Measurements from ENCODE around the gene SLC5A2. TPM values are rescaled to one million over a fixed set of nuclear protein-coding genes. Genes with fewer than 3 reads are reported as not detected.
"Not testable (repeated sequence)": the region's sequence is repeated elsewhere in the genome, so short reads cannot be mapped to it uniquely, and the experiment has no call there.

Gene SLC5A2
- total and polyA plus RNA-seq, 2 experiments from 2014 or later = 0.36 to 4.9 TPM

DNA sequence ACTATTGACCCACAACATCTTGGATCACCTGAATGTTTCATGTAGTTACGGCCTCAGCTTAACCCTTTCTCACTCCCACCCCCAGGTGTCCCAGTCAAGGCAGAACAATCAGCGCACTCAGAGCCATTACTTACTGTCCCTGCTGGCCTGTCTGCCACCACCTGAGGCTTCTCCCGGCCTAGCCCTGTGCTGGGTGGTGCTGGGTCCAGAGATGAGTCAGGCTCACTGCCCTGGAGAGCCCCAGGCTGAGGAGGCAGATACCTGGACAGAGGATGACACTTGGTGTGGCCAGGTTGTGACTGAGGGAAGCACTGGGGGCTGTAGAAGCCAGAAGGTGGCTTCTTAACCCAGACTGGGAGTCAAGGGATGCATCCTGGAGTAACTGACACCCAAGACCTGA lies 4.0 kb upstream of the SLC5A2 start:
- peaks cover 8% of the 10 kb centered on the region for H3K36me3 ChIP-seq
- H3K4me1 ChIP-seq (ENCODE audit: low read depth) = peaks cover 9% of the 10 kb centered on the region
- no peaks in the 10 kb centered on the region for H3K9me3 ChIP-seq (ENCODE audit: low read depth)
- DNase-seq (ENCODE audit: low read depth in 1 of 2, low spot score in 1 of 2) = no peak
- H3K27ac ChIP-seq = no peak overlapping the region
- no peak overlapping the region for H3K4me3 ChIP-seq
- H3K27me3 ChIP-seq = peaks cover 38% of the 10 kb centered on the region
- TF ChIP-seq, protein P1, sequence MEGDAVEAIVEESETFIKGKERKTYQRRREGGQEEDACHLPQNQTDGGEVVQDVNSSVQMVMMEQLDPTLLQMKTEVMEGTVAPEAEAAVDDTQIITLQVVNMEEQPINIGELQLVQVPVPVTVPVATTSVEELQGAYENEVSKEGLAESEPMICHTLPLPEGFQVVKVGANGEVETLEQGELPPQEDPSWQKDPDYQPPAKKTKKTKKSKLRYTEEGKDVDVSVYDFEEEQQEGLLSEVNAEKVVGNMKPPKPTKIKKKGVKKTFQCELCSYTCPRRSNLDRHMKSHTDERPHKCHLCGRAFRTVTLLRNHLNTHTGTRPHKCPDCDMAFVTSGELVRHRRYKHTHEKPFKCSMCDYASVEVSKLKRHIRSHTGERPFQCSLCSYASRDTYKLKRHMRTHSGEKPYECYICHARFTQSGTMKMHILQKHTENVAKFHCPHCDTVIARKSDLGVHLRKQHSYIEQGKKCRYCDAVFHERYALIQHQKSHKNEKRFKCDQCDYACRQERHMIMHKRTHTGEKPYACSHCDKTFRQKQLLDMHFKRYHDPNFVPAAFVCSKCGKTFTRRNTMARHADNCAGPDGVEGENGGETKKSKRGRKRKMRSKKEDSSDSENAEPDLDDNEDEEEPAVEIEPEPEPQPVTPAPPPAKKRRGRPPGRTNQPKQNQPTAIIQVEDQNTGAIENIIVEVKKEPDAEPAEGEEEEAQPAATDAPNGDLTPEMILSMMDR (IDR thresholded peaks at IDR 0.05; ENCODE audit: low read depth, low read length) = no peak

DNA sequence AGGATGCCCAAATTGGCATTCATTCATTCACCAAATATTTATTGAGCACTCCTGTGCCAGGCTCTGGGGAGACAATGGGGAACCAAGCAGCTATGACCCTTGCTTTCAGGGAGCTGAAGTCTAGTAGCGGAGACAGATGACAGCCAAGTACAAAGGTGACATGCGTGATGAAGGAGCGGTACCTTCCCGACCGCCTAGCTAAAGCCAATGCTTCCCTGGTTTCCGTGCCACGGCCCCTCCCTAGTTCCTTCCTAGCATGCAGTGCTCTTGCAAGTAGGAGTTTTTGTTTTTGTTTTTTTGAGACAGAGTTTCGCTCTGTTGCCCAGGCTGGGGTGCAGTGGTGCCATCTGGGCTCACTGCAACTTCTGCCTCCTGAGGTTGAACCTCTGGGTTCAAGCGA lies 3.2 kb upstream of the SLC5A2 start:
- Histone ChIP-seq H3K27me3 (peaks cover 33% of the 10 kb centered on the region), H3K27ac (no peak overlapping the region), H3K4me3 (no peak overlapping the region), H3K36me3 (peaks cover 2% of the 10 kb centered on the region), H3K4me1 (ENCODE audit: low read depth) (peaks cover 9% of the 10 kb centered on the region), H3K9me3 (ENCODE audit: low read depth) (no peaks in the 10 kb centered on the region)
- DNase-seq (ENCODE audit: low read depth in 1 of 2, low spot score in 1 of 2) = no peak
- TF ChIP-seq, protein P1 (IDR thresholded peaks at IDR 0.05; ENCODE audit: low read depth, low read length) = no peak

DNA sequence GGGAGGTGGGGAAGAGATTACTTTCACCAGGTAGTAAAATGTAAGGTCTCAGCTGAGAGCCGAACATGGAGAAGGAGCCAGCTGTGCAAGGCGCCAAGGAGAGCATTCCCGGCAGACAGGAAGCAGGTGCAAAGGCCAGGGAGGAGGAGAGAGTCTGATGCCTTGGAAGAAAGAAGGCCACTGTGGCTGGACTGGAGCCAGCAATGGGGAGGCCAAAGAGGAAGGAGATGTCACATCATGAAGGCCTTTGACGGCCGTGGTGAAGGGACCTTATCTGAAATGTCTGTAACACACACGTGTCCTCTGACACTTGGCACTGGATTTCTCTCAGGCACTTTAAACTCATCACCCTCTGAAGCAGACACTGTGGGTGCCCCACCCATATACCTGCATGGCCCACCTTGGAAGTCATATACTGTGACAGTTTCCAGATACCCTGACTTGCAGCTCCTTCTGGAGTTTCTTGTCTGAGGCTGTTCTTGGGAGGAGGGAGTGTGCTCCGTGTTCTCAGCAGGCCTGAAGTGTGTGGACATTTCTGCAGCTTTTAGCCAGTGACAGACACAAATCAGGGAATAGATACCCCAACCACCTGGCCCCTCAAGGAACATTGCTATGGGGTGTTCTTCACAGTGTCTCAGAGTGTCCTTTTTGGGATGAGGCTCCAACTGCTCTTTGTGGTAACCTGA lies 1.9 kb upstream of the SLC5A2 start:
- Histone ChIP-seq H3K9me3 (ENCODE audit: low read depth) (no peaks in the 10 kb centered on the region), H3K36me3 (no peaks in the 10 kb centered on the region), H3K4me1 (ENCODE audit: low read depth) (peaks cover 9% of the 10 kb centered on the region), H3K27me3 (peaks cover 33% of the 10 kb centered on the region), H3K27ac (no peak overlapping the region), H3K4me3 (no peak overlapping the region)
- TF ChIP-seq, protein P1 (IDR thresholded peaks at IDR 0.05; ENCODE audit: low read depth, low read length) = no peak
- peak in 1 of 2 donors; percentile 44 for DNase-seq (ENCODE audit: low read depth in 1 of 2, low spot score in 1 of 2)

DNA sequence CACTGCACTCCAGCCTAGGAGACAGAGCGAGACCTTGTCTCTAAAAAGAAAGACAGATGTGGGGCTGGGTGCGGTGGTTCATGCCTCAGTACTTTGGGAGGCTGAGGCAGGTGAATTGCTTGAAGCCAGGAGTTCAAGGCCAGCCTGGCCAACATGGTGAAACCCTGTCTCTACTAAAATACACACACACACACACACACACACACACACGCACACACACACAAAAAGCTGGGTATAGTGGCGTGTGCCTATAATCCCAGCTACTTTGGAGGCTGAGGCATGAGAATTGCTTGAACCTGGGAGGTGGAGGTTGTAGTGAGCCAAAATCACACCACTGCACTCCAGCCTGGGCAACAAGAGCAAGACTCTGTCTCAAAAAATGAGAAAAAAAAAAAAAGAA lies 1.1 kb downstream of the SLC5A2 start:
- H3K27me3 ChIP-seq = peaks cover 60% of the 10 kb centered on the region
- H3K4me1 ChIP-seq (ENCODE audit: low read depth); DNase-seq (ENCODE audit: low read depth in 1 of 2, low spot score in 1 of 2); H3K9me3 ChIP-seq (ENCODE audit: low read depth); H3K4me3 ChIP-seq; H3K36me3 ChIP-seq; H3K27ac ChIP-seq: not testable (repeated sequence)

DNA sequence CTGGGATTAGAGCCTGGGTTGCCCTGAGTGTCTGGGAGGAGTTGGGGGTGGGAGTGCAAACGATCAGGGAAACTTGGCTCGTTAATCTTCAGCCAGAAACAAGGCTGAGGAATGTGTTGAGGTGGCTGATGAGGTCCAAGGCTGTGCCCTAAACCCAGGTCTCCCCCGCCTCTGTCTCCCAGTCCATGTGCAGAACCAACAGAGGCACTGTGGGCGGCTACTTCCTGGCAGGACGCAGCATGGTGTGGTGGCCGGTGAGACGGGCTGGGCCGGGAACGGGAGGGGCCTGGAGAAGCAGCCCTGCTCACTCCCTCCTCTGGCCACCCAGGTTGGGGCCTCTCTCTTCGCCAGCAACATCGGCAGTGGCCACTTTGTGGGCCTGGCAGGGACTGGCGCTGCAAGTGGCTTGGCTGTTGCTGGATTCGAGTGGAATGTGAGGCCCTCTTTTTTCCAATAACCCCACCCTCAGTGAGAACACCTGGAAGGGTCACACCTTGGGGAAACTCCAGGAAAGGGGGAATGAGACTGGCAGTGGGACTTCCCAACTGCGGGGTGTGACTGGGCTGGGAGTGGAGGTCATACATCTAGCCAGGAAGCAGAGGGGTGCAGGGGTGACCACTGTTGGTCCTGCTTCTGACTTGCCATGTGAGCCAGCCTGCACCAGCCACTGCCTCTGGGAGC lies 1.7 kb downstream of the SLC5A2 start:
- TF ChIP-seq, protein P1 (IDR thresholded peaks at IDR 0.05; ENCODE audit: low read depth, low read length) = no peak
- peak in 1 of 2 donors; percentile 36 for DNase-seq (ENCODE audit: low read depth in 1 of 2, low spot score in 1 of 2)
- H3K4me3 ChIP-seq = no peak overlapping the region
- no peak overlapping the region for H3K27ac ChIP-seq
- peaks cover 60% of the 10 kb centered on the region for H3K27me3 ChIP-seq
- no peaks in the 10 kb centered on the region for H3K9me3 ChIP-seq (ENCODE audit: low read depth)
- no peaks in the 10 kb centered on the region for H3K4me1 ChIP-seq (ENCODE audit: low read depth)
- no peaks in the 10 kb centered on the region for H3K36me3 ChIP-seq

DNA sequence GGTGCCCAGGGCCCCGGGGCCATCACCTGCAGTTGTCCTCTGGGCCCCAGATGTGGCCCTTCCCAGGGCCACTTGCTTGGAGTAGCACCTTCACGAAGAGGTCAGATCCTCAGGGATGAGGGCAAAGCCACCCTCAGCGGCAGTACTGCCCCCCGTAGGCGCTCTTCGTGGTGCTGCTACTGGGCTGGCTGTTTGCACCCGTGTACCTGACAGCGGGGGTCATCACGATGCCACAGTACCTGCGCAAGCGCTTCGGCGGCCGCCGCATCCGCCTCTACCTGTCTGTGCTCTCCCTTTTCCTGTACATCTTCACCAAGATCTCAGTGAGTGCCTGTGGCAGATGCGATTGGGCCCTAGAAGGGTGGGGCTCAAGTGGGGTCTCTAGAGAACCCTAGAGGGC lies 2.6 kb downstream of the SLC5A2 start:
- TF ChIP-seq, protein P1 (IDR thresholded peaks at IDR 0.05; ENCODE audit: low read depth, low read length) = no peak
- Histone ChIP-seq H3K27ac (no peak overlapping the region), H3K4me1 (ENCODE audit: low read depth) (no peaks in the 10 kb centered on the region), H3K27me3 (peaks cover 60% of the 10 kb centered on the region), H3K36me3 (no peaks in the 10 kb centered on the region), H3K9me3 (ENCODE audit: low read depth) (no peaks in the 10 kb centered on the region), H3K4me3 (no peak overlapping the region)
- no peak for DNase-seq (ENCODE audit: low read depth in 1 of 2, low spot score in 1 of 2)

Measured in cardiac muscle cell (in vitro differentiated cells and primary cell).